PC-3 (cell line): Measurements from ENCODE around the gene CYRIA. TPM values are rescaled to one million over a fixed set of nuclear protein-coding genes. Genes with fewer than 3 reads are reported as not detected.

Experiments
- ATAC-seq: fragments of 200-7000 bp; cut with Tn5 transposase; 2 replicates; pipeline ENCODE4 v1.9.1; 2020; ENCODE audit warnings: mild to moderate bottlenecking, moderate library complexity
- BruUV-seq: library from RNA; stranded (reverse); fragments of 400-500 nt; replicated peaks from 2 replicates; lab custom pipeline; 2021; lab: Mats Ljungman, UMichigan
- CTCF ChIA-PET: fragments of 300-600 bp; sonication (Branson Sonifier 250); formaldehyde crosslinking; loops from one replicate; lab custom pipeline; 2022; ENCODE audit warnings: antibody characterized with exemption; lab: Charles Lee
- POLR2A ChIA-PET: fragments of 300-600 bp; sonication (Branson Sonifier 250); formaldehyde crosslinking; loops from one replicate; lab custom pipeline; 2022; ENCODE audit warnings: antibody characterized with exemption; ENCODE audit not compliant: unreplicated experiment; lab: Charles Lee
- DNase-seq: peaks from one replicate; pipeline ENCODE4 v3.0.0-alpha.2; 2015
- H2AFZ ChIP-seq: fragments of 300-600 bp; sonication (generic); 2 replicates; pipeline ENCODE4 v1.6.0; 2016; ENCODE audit warnings: antibody characterized with exemption, low read length
- H3F3A ChIP-seq: fragments of 300-600 bp; sonication (generic); one replicate; pipeline ENCODE4 v1.6.0; 2017; ENCODE audit warnings: antibody characterized with exemption, low read length, control low read depth, mild to moderate bottlenecking; ENCODE audit not compliant: unreplicated experiment
- H3K27ac ChIP-seq: fragments of 300-600 bp; sonication (generic); 2 replicates; pipeline ENCODE4 v1.5.1; 2016; ENCODE audit warnings: mild to moderate bottlenecking, low read length
- H3K27me3 ChIP-seq: fragments of 300-600 bp; sonication (generic); 2 replicates; pipeline ENCODE4 v1.6.1; 2016; ENCODE audit warnings: low read length, mixed read lengths
- H3K36me3 ChIP-seq: fragments of 300-600 bp; sonication (generic); 2 replicates; pipeline ENCODE4 v1.6.1; 2016; ENCODE audit warnings: low read depth, mixed run types, low read length, mixed read lengths
- H3K4me1 ChIP-seq: fragments of 300-600 bp; sonication (generic); 2 replicates; pipeline ENCODE4 v1.5.1; 2016; ENCODE audit warnings: low read length; ENCODE audit not compliant: insufficient read depth
- H3K4me2 ChIP-seq: fragments of 300-600 bp; sonication (generic); 2 replicates; pipeline ENCODE4 v1.6.0; 2016; ENCODE audit warnings: low read length
- H3K4me3 ChIP-seq: fragments of 300-600 bp; sonication (generic); 2 replicates; pipeline ENCODE4 v1.5.1; 2016; ENCODE audit warnings: mild to moderate bottlenecking, low read length, mixed read lengths
- H3K79me2 ChIP-seq: fragments of 300-600 bp; sonication (generic); 2 replicates; pipeline ENCODE4 v1.6.1; 2017; ENCODE audit warnings: low read length, mixed read lengths
- H3K9ac ChIP-seq: fragments of 300-600 bp; sonication (generic); 2 replicates; pipeline ENCODE4 v1.6.0; 2016; ENCODE audit warnings: mild to moderate bottlenecking, low read length
- H3K9me2 ChIP-seq: fragments of 300-600 bp; sonication (generic); replicated peaks from 2 replicates; pipeline ENCODE4 v1.6.1; 2016; ENCODE audit warnings: mixed run types, low read length, mixed read lengths
- H3K9me3 ChIP-seq: fragments of 300-600 bp; sonication (generic); 2 replicates; pipeline ENCODE4 v1.6.1; 2016; ENCODE audit warnings: low read length, mixed read lengths
- H4K20me1 ChIP-seq: fragments of 300-600 bp; sonication (generic); 2 replicates; pipeline ENCODE4 v1.6.1; 2016; ENCODE audit warnings: low read length, mixed read lengths
- CTCF ChIP-seq: fragments of 300-600 bp; sonication (generic); conservative IDR thresholded peaks from 2 replicates; pipeline ENCODE4 v1.5.1; 2017; ENCODE audit warnings: antibody characterized with exemption, low read depth, mild to moderate bottlenecking, low read length
- EZH2 ChIP-seq: fragments of 300-600 bp; sonication (generic); IDR thresholded peaks from one replicate; pipeline ENCODE4 v1.6.1; 2017; ENCODE audit warnings: antibody characterized with exemption, mild to moderate bottlenecking, low read length; ENCODE audit not compliant: unreplicated experiment
- EZH2phosphoT487 ChIP-seq: fragments of 300-600 bp; sonication (generic); IDR thresholded peaks from 2 replicates; pipeline ENCODE4 v1.6.1; 2018; ENCODE audit warnings: mild to moderate bottlenecking, antibody characterized with exemption, low read length, borderline replicate concordance
- intact Hi-C: fragments of 100-400 bp; cut with micrococcal nuclease; formaldehyde crosslinking; loops from 2 replicates; pipeline ENCODE4 v1.9.0; 2023
- total RNA-seq: library from RNA; depleted of rRNA; stranded (reverse); fragments of >200 nt; gene quantifications from 2 replicates; pipeline ENCODE4 v1.2.3, GENCODE V29; 2014

The CYRIA gene
- total RNA-seq, 1 experiment from 2014 or later, result 0.15 TPM

- no peaks in the 10 kb centered on the region for H3K79me2 ChIP-seq
- ChIA-PET POLR2A (no interaction called here), CTCF (no interaction called here)
- DNase-seq (no peak), ATAC-seq (no peak)
- no peak overlapping the region for H3K27ac ChIP-seq
- no peak for TF ChIP-seq EZH2
- no peak for TF ChIP-seq CTCF
- no peak for TF ChIP-seq EZH2phosphoT487
- no TSS peak for BruUV-seq
- no peak overlapping the region for H2AFZ ChIP-seq
- intact Hi-C loops, result no loop called here
- no peaks in the 10 kb centered on the region for H3K27me3 ChIP-seq
- no peak overlapping the region for H3K9ac ChIP-seq
- H3K9me2 ChIP-seq, result no peaks in the 10 kb centered on the region
- H3K4me1 ChIP-seq, result no peaks in the 10 kb centered on the region
- no peaks in the 10 kb centered on the region for H3F3A ChIP-seq
- no peaks in the 10 kb centered on the region for H3K9me3 ChIP-seq
- H3K36me3 ChIP-seq, result no peaks in the 10 kb centered on the region
- no peak overlapping the region for H3K4me2 ChIP-seq
- H3K4me3 ChIP-seq, result no peak overlapping the region
- H4K20me1 ChIP-seq, result no peaks in the 10 kb centered on the region
Observed at GRCh38 chr2:16629770-16630169, 35.9 kb downstream of the CYRIA start.

GRCh38 chr2:16629044-16629443 lies 36.6 kb downstream of the CYRIA start:
- Histone ChIP-seq H3K4me3 (no peak overlapping the region), H4K20me1 (no peaks in the 10 kb centered on the region), H3K36me3 (no peaks in the 10 kb centered on the region), H3K4me1 (no peaks in the 10 kb centered on the region), H3K9me2 (no peaks in the 10 kb centered on the region), H3F3A (no peaks in the 10 kb centered on the region), H3K27ac (no peak overlapping the region), H3K9me3 (no peaks in the 10 kb centered on the region), H3K27me3 (no peaks in the 10 kb centered on the region), H3K4me2 (no peak overlapping the region), H3K79me2 (no peaks in the 10 kb centered on the region), H3K9ac (no peak overlapping the region), H2AFZ (no peak overlapping the region)
- intact Hi-C loops, result no loop called here
- ATAC-seq, result no peak
- no TSS peak for BruUV-seq
- ChIA-PET CTCF (no interaction called here), POLR2A (no interaction called here)
- TF ChIP-seq EZH2phosphoT487 (no peak), EZH2 (no peak), CTCF (no peak)
- no peak for DNase-seq

GRCh38 chr2:16628314-16628713 lies 37.3 kb downstream of the CYRIA start:
- Histone ChIP-seq H3K9me3 (no peaks in the 10 kb centered on the region), H3K36me3 (no peaks in the 10 kb centered on the region), H4K20me1 (no peaks in the 10 kb centered on the region), H3K9ac (no peak overlapping the region), H3K4me2 (no peak overlapping the region), H3K27ac (no peak overlapping the region), H3K27me3 (no peaks in the 10 kb centered on the region), H3F3A (no peaks in the 10 kb centered on the region), H3K4me1 (no peaks in the 10 kb centered on the region), H2AFZ (no peak overlapping the region), H3K9me2 (no peaks in the 10 kb centered on the region), H3K4me3 (no peak overlapping the region), H3K79me2 (no peaks in the 10 kb centered on the region)
- no peak for DNase-seq
- ChIA-PET CTCF (no interaction called here), POLR2A (no interaction called here)
- TF ChIP-seq EZH2phosphoT487 (no peak), CTCF (no peak), EZH2 (no peak)
- no peak for ATAC-seq
- BruUV-seq, result no TSS peak
- intact Hi-C loops, result no loop called here
